Stimulated activated CD4-positive, alpha-beta T cell treated with anti-CD3 and anti-CD28 coated beads, Interleukin-1b, Interleukin-23, amount 100 ng/mL, for 1 hour (primary cell): ENCODE measurements around the gene INPPL1.
"Not testable (repeated sequence)": the region's sequence is repeated elsewhere in the genome, so short reads cannot be mapped to it uniquely, and the experiment has no call there.

Experiments used
- DNase-seq, 2 donors: peaks; one replicate each; pipeline ENCODE4 v3.0.0-alpha.2; 2020; ENCODE audit warnings: low read depth in 2 of 2

The INPPL1 gene, protein sequence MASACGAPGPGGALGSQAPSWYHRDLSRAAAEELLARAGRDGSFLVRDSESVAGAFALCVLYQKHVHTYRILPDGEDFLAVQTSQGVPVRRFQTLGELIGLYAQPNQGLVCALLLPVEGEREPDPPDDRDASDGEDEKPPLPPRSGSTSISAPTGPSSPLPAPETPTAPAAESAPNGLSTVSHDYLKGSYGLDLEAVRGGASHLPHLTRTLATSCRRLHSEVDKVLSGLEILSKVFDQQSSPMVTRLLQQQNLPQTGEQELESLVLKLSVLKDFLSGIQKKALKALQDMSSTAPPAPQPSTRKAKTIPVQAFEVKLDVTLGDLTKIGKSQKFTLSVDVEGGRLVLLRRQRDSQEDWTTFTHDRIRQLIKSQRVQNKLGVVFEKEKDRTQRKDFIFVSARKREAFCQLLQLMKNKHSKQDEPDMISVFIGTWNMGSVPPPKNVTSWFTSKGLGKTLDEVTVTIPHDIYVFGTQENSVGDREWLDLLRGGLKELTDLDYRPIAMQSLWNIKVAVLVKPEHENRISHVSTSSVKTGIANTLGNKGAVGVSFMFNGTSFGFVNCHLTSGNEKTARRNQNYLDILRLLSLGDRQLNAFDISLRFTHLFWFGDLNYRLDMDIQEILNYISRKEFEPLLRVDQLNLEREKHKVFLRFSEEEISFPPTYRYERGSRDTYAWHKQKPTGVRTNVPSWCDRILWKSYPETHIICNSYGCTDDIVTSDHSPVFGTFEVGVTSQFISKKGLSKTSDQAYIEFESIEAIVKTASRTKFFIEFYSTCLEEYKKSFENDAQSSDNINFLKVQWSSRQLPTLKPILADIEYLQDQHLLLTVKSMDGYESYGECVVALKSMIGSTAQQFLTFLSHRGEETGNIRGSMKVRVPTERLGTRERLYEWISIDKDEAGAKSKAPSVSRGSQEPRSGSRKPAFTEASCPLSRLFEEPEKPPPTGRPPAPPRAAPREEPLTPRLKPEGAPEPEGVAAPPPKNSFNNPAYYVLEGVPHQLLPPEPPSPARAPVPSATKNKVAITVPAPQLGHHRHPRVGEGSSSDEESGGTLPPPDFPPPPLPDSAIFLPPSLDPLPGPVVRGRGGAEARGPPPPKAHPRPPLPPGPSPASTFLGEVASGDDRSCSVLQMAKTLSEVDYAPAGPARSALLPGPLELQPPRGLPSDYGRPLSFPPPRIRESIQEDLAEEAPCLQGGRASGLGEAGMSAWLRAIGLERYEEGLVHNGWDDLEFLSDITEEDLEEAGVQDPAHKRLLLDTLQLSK

GRCh38 chr11:72224564-72225410, at the start of gene INPPL1:
Gene INPPL1 (plus strand): TSS chr11:72224767. CDS start chr11:72224985, 218 bp downstream.
- peak in 1 of 2 donors; percentile 37 for DNase-seq

GRCh38 chr11:72177656-72178055, 46.9 kb upstream of the INPPL1 start:
- no peak for DNase-seq

DNA sequence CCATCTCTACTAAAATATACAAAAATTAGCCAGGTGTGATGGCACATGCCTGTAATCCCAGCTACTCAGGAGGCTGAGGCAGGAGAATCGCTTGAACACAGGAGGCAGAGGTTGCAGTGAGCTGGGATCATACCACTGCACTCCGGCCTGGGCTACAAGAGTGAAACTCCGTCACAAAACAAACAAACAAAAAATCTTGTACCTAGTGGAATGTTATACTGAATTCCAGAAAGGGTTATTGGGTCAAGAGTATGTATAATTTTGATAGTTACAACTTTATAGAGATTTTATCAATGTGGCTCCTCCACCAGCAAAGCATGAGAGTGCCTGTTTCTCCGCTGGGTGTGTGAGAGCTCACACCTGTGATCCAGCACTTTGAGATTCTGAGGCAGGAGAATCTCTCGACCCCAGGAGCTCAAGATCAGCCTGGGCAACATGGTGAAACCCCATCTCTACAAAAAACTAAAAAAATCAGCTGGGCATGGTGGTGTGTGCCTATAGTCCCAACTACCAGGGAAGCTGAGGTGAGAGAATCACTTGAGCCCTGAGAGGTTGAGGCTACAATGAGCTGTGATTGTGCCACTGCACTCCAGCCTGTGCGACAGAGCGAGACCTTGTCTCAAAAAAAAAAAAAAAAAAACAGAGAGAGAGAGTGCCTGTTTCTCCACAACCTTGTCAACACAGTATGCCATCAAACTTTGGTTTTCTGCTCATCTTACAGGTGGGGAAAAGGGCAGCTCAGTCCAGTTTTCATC, 45.3 kb upstream of the INPPL1 start:
- DNase-seq = no peak

DNA sequence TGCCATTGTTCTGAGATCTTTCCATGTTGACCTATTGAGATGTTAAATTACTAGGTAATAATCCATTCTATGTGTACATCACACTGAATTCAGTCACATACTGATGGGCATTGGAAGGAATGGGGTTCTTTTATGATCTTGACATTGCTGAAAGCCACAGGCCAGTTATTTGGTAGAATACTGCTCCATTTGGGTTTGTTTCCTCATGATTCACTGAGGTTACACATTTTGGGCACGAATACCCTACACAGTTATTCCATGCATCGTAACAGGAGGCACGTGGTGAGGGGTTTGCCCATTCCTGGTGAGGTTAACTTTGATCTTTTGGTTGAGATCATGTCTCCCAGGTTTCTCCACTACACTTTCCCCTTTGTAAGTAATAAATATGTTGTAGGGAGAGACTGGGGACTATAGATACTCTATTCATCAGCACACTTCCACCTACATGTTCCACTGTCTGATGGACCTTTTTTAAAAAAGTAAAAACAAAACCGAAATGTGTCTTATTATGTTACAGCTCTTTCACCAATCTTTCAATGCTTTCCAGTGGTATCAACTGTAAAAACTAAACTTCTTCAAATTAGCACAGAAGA, 44.7 kb upstream of the INPPL1 start:
- DNase-seq = no peak

DNA sequence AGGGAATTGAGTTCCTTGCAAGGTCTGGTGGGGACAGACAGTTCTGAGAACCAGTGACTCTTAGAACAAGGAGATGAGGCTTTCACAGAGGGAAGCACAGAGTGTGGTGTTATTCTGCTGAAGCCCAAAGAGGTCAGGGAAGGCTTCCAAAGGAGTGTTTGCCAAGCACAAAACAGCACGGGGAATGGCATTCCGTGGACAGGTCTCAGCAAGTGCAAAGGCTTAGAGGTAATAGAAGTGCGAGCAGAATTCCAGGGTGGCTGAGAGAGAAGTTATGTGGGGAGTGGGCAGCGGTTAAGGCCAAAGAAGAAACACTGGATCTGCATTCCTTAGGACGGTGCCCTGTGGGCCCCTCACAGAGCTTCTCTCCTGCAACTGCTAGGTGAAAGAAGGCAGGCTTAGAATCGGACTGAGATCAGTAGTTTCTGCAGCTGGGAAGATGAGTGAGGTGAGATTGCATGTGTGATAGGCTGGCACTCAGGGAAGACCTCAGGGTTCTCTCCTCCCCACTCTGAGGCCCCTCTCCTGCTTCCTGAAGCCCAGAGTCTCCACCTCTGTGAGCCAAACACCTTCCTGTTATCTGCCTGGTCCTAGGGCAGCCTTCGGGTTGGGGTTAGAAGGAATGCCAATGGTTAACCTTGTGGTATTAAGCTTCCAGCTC, 43.5 kb upstream of the INPPL1 start:
- DNase-seq = not testable (repeated sequence)

DNA sequence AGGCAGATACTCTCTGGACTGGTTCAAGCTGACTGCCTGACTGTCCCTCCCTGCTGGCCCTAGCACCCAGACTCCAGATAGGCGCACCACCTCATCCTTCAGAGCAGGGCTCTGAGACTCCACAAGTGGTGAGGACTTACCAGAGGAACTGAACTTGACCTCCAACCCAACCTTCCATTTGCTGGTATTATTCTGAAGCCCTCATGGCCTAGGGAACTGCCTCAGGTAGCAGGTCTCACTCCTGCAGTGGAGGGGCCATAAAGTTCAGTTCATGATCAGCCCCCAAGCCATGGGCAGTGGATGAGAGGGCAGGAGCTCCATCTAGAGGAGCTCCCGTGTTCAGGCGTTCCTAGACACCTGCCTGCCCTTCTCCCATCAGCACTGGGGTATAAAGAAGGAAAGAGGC, 43.0 kb upstream of the INPPL1 start:
- not testable (repeated sequence) for DNase-seq

DNA sequence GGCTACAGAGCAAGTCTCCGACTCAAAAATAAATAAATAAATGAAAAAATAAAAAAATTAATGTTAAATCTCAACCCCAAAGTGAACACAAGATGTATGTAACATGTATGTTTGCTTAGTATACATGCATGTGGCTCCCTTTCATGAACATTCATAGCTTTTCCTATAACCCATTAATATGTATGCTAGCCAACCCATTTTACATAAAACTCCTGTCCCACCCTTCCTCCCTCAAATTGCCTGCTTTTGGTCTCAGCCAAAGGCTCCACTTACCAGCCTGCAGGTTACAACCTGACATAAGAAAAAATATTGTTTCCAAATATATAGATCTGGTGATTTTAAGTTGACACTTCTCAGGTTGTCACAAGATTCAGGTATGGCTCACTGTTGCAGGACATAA, 36.3 kb upstream of the INPPL1 start:
- no peak for DNase-seq

DNA sequence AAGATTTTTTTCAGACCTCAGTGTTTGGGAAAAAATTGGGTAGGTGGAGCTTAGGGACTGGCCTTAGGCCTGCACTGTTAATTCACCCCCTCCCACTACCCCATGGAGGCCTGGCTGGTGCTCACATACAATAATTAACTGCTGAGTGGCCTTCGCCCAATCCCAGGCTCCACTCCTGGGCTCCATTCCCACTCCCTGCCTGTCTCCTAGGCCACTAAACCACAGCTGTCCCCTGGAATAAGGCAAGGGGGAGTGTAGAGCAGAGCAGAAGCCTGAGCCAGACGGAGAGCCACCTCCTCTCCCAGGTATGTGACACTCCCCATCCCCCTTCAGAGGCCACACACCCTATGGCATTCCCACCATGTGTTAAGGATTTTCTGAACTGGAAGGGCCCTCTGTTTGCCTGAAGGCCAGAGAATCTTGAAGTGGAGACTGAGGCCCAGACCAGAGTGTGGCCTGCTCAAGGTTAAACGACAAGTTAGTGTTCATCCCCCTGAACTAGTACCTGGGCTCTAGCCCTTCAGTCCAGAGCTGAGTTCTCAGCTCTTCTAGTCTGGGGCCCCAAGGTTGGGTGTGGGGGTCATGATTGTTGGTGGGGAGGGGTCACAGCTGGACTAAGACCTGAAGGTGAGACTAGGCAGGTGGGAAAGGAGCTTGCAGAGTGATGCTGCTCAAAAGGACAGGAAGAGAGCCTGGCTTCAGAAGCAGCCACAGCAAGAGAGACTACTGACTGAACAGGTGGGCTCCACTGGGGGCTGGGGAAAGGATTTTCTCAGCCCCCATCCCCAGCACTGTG, 34.9 kb upstream of the INPPL1 start:
- no peak for DNase-seq

GRCh38 chr11:72190631-72191071, 33.9 kb upstream of the INPPL1 start:
- DNase-seq = no peak

- no peak for DNase-seq
Observed at GRCh38 chr11:72191961-72192381, 32.6 kb upstream of the INPPL1 start, which contains the start of gene FOLR1. Gene FOLR1 (plus strand): TSS chr11:72192140. CDS start chr11:72192174, 34 bp downstream.

DNA sequence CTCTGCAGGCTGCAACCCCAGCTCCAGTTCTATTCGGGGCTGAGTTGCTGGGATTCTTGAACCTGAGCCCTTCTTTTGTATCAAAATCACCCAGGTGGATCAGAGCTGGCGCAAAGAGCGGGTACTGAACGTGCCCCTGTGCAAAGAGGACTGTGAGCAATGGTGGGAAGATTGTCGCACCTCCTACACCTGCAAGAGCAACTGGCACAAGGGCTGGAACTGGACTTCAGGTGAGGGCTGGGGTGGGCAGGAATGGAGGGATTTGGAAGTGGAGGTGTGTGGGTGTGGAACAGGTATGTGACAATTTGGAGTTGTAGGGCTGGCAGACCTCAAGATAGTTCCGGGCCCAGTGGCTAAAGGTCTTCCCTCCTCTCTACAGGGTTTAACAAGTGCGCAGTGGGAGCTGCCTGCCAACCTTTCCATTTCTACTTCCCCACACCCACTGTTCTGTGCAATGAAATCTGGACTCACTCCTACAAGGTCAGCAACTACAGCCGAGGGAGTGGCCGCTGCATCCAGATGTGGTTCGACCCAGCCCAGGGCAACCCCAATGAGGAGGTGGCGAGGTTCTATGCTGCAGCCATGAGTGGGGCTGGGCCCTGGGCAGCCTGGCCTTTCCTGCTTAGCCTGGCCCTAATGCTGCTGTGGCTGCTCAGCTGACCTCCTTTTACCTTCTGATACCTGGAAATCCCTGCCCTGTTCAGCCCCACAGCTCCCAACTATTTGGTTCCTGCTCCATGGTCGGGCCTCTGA, 28.9 kb upstream of the INPPL1 start:
- no peak for DNase-seq

GRCh38 chr11:72201445-72201844, 23.1 kb upstream of the INPPL1 start:
- not testable (repeated sequence) for DNase-seq

GRCh38 chr11:72202571-72202970, 22.0 kb upstream of the INPPL1 start:
- DNase-seq = no peak

- no peak for DNase-seq
Observed at GRCh38 chr11:72203163-72203562, 21.4 kb upstream of the INPPL1 start.

GRCh38 chr11:72204886-72205285, 19.7 kb upstream of the INPPL1 start:
- DNase-seq = no peak

DNA sequence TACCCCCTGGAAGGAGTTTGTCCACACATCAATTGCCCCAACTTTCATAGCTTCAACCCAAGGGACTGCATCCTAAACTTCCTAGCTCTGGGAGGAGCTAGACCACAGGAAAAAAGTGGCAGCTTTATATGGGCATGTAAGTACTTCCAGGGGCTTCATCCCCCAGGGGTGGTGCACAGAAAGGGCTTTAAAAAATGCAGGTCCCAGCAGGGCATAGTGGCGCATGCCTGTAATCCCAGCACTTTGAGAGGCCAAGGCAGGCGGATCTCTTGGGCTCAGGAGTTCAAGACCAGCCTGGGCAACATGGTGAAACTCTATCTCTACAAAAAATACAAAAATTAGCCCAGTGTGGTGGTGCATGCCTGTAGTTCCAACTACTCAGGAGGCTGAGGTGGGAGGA, 17.8 kb upstream of the INPPL1 start:
- not testable (repeated sequence) for DNase-seq

GRCh38 chr11:72208281-72208680, 16.3 kb upstream of the INPPL1 start:
- no peak for DNase-seq

DNA sequence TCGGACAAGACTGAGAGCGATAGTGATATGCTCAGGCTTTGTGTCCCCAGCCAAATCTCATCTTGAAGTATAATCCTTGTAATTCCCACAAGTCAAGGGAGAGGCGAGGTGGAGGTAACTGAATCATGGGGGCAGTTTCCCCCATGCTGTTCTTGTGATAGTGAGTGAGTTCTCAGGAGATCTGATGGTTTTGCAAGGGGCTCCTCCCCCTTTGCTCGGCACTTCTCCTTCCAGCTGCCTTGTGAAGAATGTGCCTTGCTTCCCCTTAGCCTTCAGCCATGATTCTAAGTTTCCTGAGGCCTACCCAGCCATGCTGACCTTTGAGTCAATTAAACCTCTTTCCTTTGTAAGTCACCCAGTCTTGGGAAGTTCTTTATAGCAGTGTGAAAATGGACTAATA, 15.5 kb upstream of the INPPL1 start:
- no peak for DNase-seq
